Heart right ventricle (tissue), 16 donors: Measurements from ENCODE around the gene PGF. TPM values are rescaled to one million over a fixed set of nuclear protein-coding genes. Genes with fewer than 3 reads are reported as not detected.
A peak's percentile ranks its signal among the peaks of the same experiment; 100 is the strongest.
"Not testable (repeated sequence)": the region's sequence is repeated elsewhere in the genome, so short reads cannot be mapped to it uniquely, and the experiment has no call there.

Experiments
- ATAC-seq, 8 donors: fragments of 200-7000 bp; cut with Tn5 transposase; one replicate each; pipeline ENCODE4 v1.9.1; 2020; ENCODE audit warnings: mild to moderate bottlenecking in 8 of 8, moderate library complexity in 8 of 8, moderate number of reproducible peaks in 1 of 8
- DNase-seq, 2 donors: peaks; one replicate each; pipeline ENCODE4 v3.0.0-alpha.2; 2020
- H3K27ac ChIP-seq, 10 donors: fragments of 200-600 bp; sonication (generic) in 2 of 10; one replicate each; pipeline versions ENCODE4 v1.5.0 to v1.8.0; 2020 to 2022; ENCODE audit warnings: mild to moderate bottlenecking in 3 of 10
- H3K27me3 ChIP-seq, 7 donors: fragments of 200-600 bp; one replicate each; pipeline ENCODE4 v1.8.0; 2021 to 2022; ENCODE audit warnings: mild to moderate bottlenecking in 2 of 7
- H3K36me3 ChIP-seq, 9 donors: fragments of 200-600 bp; sonication (generic) in 1 of 9; one replicate each; pipeline versions ENCODE4 v1.5.0 to v1.8.0; 2020 to 2022; ENCODE audit warnings: mild to moderate bottlenecking in 2 of 9
- H3K4me1 ChIP-seq, 9 donors: fragments of 200-600 bp; sonication (generic) in 1 of 9; one replicate each; pipeline versions ENCODE4 v1.5.0 to v1.8.0; 2020 to 2022; ENCODE audit warnings: mild to moderate bottlenecking in 4 of 9
- H3K4me3 ChIP-seq, 10 donors: fragments of 200-600 bp; sonication (generic) in 2 of 10; one replicate each; pipeline versions ENCODE4 v1.5.0 to v1.8.0; 2020 to 2022; ENCODE audit warnings: mild to moderate bottlenecking in 7 of 10, moderate library complexity in 2 of 10
- H3K9me3 ChIP-seq, 11 donors: fragments of 200-600 bp in 10 of 11; sonication (generic) in 2 of 11; one replicate each; pipeline versions ENCODE4 v1.5.0 to v1.8.0; 2013 to 2022; ENCODE audit warnings: mild to moderate bottlenecking in 2 of 11, control low read depth in 1 of 11, moderate library complexity in 1 of 11
- WGBS, 2 donors: extraction: QIAGEN DNeasy Blood & Tissue Kit; methylation state at CpG; one replicate each; pipeline ENCODE4 v1.1.7; 2013; ENCODE audit warnings: inconsistent platforms in 1 of 2; 5-methylcytosine and 5-hydroxymethylcytosine counted together
- intact Hi-C, 10 donors: fragments of 100-400 bp; cut with DNase I; formaldehyde crosslinking; loops; one replicate each; pipeline versions ENCODE4 v1.11.1 to v1.14.2; 2022
- polyA plus RNA-seq, 2 donors: library from polyadenylated mRNA; stranded (reverse); fragments of 200-250 nt; gene quantifications; one replicate each; pipeline ENCODE4 v1.2.3, GENCODE V29; 2013
- total RNA-seq, 10 donors: library from RNA; stranded (reverse); fragmentation: NEBNext Ultra II Directional in 3 of 10; extraction: Animal tissue kit (Norgen Biotek cat#: 25700) in 3 of 10; gene quantifications; one replicate each; pipeline versions ENCODE4 v1.2.1 to v1.2.4, GENCODE V29; 2021 to 2023
- TF ChIP-seq, protein P1 (sequence below), 9 donors: fragments of 200-600 bp; sonication (generic) in 2 of 9; IDR thresholded peaks; one replicate each; pipeline versions ENCODE4 v1.5.0 to v1.8.0; 2021 to 2022; ENCODE audit warnings: antibody characterized with exemption in 9 of 9, mild to moderate bottlenecking in 5 of 9, moderate library complexity in 1 of 9
- donor health status: Arrhythmogenic right ventricular cardiomyopathy.
- donor health status: ischemic (EF 13 %, LVEDD 7.1; RV severe dilation, severe dysfunction).
- donor health status: healthy with polysubstance abuse.
- donor health status: DM: no; HTN: yes; CAD: no.
- donor health status: DM: no; HTN: no; CAD: no.
- donor health status: ischemic (EF 25% LVEDD 6.9; RV normal size, moderate dysfunction).
- donor health status: ischemic (EF 25% LVEDD 5.7; RV mildly dilated, moderate dysfunction).
- donor health status: healthy.
- donor health status: DM: yes; HTN: yes; CAD: no.
- donor health status: Ischemic cardiomyopathy.
- donor health status: ischemic (EF 35%, LVEDD 5.7; RV mildly dilated, moderate dysfunction).
- donor health status: nonischemic (EF 11% LVEDD 7.7; RV severe dilation, severe dysfunction).
- donor health status: DM: yes; HTN: yes; CAD: no.
- donor health status: PGD.
- donor health status: ischemic (EF 29% LVEDD 5.4; RV normal size, mild dysfunction).
- donor health status: nonischemic (EF 23%, LVEDD 6.1; RV moderate dilation, normal function).

Gene PGF
- total and polyA plus RNA-seq, 12 donors, result 2.1 to 22.5 (median 6.3) TPM

DNA sequence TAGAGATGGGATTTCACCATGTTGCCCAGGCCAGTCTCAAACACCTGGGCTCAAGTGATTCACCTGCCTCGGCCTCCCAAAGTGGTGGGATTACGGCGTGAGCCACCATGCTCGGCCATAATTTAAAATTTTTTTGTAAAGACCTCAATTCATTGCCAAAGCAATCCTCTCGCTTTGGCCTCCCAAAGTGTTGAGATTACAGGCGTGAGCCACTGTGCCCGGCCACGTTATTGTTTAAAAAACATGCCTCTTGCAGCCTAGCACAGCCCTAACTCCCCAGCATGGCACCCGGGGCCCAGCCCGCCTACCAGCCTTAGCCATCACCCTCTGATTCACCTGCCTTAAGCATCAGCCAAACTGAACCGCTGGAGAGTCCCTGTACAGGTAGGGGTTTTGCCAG lies 19.2 kb downstream of the PGF start:
- Histone ChIP-seq H3K27ac (no peak overlapping the region), H3K27me3 (no peaks in the 10 kb centered on the region), H3K36me3 (no peaks in the 10 kb centered on the region), H3K9me3 (no peaks in the 10 kb centered on the region), H3K4me3 (no peak overlapping the region), H3K4me1 (peaks cover 24 to 74% (median 69%) of the 10 kb centered on the region in 9 donors)
- intact Hi-C loops, result loop anchor here in 1 of 10 donors (10.0 kb wide), 1 partner anchor 359 kb away; no protein-coding TSS in a partner anchor
- TF ChIP-seq, protein P1, sequence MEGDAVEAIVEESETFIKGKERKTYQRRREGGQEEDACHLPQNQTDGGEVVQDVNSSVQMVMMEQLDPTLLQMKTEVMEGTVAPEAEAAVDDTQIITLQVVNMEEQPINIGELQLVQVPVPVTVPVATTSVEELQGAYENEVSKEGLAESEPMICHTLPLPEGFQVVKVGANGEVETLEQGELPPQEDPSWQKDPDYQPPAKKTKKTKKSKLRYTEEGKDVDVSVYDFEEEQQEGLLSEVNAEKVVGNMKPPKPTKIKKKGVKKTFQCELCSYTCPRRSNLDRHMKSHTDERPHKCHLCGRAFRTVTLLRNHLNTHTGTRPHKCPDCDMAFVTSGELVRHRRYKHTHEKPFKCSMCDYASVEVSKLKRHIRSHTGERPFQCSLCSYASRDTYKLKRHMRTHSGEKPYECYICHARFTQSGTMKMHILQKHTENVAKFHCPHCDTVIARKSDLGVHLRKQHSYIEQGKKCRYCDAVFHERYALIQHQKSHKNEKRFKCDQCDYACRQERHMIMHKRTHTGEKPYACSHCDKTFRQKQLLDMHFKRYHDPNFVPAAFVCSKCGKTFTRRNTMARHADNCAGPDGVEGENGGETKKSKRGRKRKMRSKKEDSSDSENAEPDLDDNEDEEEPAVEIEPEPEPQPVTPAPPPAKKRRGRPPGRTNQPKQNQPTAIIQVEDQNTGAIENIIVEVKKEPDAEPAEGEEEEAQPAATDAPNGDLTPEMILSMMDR (IDR thresholded peaks at IDR 0.05), result no peak
- 94 to 96% methylated on average over 11 of the region's 11 CpGs for WGBS, 2 donors
- DNase-seq (no peak), ATAC-seq (no peak)

DNA sequence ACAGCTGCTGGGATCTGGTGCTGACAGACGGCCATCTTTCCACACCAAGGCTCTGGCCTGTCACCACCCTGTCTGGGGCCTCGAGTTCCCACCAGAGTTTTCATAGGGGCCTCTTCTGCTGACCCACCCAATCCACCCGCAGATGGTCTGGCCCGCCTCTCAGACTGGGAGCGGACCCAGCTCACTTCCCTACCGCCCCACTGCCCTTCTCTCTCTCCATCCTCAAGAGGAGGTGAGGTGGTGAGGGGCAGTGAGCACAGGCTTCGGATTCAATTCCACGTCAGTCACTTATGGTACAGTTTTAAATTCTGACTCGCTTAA lies 20.1 kb downstream of the PGF start:
- H3K4me1 ChIP-seq, result peaks cover 19 to 67% (median 61%) of the 10 kb centered on the region in 9 donors
- H3K4me3 ChIP-seq, result no peak overlapping the region
- ATAC-seq (peak in 3 of 8 donors; percentile 9 to 38 (median 20)), DNase-seq (no peak)
- no peaks in the 10 kb centered on the region for H3K27me3 ChIP-seq
- H3K27ac ChIP-seq, result peak overlapping the region in 8 of 10 donors; percentile 23 to 80 (median 65)
- no peaks in the 10 kb centered on the region for H3K9me3 ChIP-seq
- no peaks in the 10 kb centered on the region for H3K36me3 ChIP-seq
- TF ChIP-seq, protein P1 (IDR thresholded peaks at IDR 0.05), result no peak
- intact Hi-C loops, result loop anchor here in 1 of 10 donors (10.0 kb wide), 1 partner anchor 359 kb away; no protein-coding TSS in a partner anchor
- WGBS, 2 donors, result 55 to 74% methylated on average over 9 of the region's 9 CpGs

DNA sequence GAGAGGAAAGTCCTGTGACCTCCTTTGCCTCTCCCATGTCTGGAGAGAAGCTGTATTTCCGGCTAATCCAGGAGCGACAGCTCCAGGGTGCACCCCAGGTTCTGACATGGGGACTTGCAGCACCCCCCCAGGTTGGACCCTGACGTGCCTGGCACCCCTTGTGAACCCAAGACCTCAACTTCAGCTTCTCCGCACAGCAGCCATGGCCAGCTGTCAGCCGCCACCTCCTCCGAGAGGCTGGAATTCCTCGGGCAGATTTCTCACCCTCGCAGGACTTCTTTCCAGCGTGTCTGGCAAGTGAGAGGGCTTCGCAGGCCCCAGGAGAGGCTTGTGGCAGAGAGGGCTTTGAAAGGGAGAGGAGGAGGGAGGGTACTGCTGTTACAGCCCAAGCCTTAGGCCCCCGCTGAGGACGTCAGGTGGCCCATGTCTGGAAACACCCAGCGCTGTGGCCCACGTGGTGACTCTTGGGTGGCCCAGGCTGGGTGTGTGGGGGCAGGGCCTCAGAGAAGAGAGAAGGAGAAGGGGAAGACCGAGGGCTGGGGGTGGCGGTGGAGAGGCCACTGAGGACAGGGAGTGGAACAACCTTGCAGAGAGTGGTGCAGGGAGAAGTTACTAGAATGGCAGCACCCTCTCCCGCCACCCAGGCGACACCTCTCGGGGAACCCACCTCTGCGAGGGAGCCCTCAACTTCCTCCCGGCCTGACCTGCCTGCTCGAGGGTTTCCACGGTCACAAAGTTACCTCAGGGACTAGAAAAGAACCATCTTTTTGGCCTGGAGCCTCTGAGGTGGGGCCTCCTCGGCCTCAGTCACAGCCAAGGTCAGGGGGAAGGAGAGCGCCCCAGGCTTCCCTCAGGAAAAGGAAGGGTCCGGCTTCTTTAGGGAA lies 20.7 kb downstream of the PGF start:
- DNase-seq (peak in 1 of 2 donors; percentile 52), ATAC-seq (peak; percentile 32 to 70 (median 58))
- 61 to 62% methylated on average over 26 of the region's 26 CpGs for WGBS, 2 donors
- Histone ChIP-seq H3K4me3 (no peak overlapping the region), H3K36me3 (no peaks in the 10 kb centered on the region), H3K9me3 (no peaks in the 10 kb centered on the region), H3K27ac (peak overlapping the region in 8 of 10 donors; percentile 23 to 80 (median 65)), H3K4me1 (peaks cover 14 to 61% (median 55%) of the 10 kb centered on the region in 9 donors), H3K27me3 (no peaks in the 10 kb centered on the region)
- TF ChIP-seq, protein P1 (IDR thresholded peaks at IDR 0.05), result no peak
- intact Hi-C loops, result loop anchor here in 1 of 10 donors (10.0 kb wide), 1 partner anchor 360 kb away; no protein-coding TSS in a partner anchor

DNA sequence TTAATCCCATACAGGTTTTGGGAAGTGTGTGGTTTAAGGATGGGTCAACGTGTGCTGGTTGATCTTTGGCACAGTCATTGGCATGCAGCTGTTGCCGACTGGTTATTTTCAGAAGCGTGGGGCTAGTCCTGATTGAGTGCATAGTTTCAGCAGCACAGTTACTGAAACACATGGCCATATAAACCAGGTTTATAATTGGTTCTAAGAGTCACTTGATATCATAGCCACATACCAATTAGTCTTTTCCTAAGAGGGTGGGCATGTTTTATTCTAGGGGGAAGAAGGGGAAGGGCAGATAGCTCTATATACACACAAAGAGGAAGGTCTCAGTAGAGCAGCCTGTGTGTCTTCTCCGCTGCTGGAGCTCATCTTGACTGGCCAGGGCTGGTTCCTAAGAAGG lies 21.4 kb downstream of the PGF start:
- TF ChIP-seq, protein P1 (IDR thresholded peaks at IDR 0.05), result no peak
- intact Hi-C loops, result loop anchor here in 1 of 10 donors (10.0 kb wide), 1 partner anchor 361 kb away; no protein-coding TSS in a partner anchor
- Histone ChIP-seq H3K9me3 (no peaks in the 10 kb centered on the region), H3K4me3 (no peak overlapping the region), H3K27ac (peak overlapping the region in 8 of 10 donors; percentile 49 to 80 (median 65)), H3K27me3 (no peaks in the 10 kb centered on the region), H3K36me3 (no peaks in the 10 kb centered on the region), H3K4me1 (peaks cover 9 to 55% (median 48%) of the 10 kb centered on the region in 9 donors)
- ATAC-seq (peak in 7 of 8 donors; percentile 6 to 45 (median 25)), DNase-seq (no peak)
- WGBS, 2 donors, result 45 to 52% methylated on average over 4 of the region's 4 CpGs

DNA sequence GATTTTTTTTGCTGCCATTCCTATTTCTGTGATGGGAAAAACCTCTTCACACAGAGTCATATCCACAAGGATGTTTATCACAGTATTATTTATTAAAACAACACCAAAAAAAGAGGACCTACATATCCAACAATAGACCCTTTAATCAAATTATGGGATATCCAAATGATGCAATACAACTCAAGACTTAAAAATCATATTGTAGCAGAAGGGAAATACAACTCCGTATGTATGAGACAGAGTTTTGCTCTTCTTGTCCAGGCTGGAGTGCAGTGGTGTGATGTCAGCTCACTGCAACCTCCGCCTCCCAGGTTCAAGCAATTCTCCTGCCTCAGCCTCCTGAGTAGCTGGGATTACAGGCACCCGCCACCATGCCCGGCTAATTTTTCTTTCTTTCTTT lies 22.5 kb downstream of the PGF start:
- intact Hi-C loops, result loop anchor here in 1 of 10 donors (10.0 kb wide), 1 partner anchor 362 kb away; no protein-coding TSS in a partner anchor
- H3K4me3 ChIP-seq, H3K36me3 ChIP-seq, H3K9me3 ChIP-seq, DNase-seq, ATAC-seq, H3K27me3 ChIP-seq: not testable (repeated sequence)
- Histone ChIP-seq H3K4me1 (peaks cover 9 to 48% (median 40%) of the 10 kb centered on the region in 9 donors), H3K27ac (peak overlapping the region in 9 of 10 donors; percentile 33 to 80 (median 55))
- WGBS, 2 donors, result 65 to 66% methylated on average over 4 of the region's 4 CpGs
